GM19468 (cell line): ENCODE measurements around the gene AP1S3.
"Not testable (repeated sequence)": the region's sequence is repeated elsewhere in the genome, so short reads cannot be mapped to it uniquely, and the experiment has no call there.

Source experiments
- ATAC-seq: cut with Tn5 transposase; IDR thresholded peaks from one replicate; pipeline ENCODE4 v1.9.1; 2021; ENCODE audit warnings: mild to moderate bottlenecking, moderate library complexity, moderate number of reproducible peaks; ENCODE audit not compliant: unreplicated experiment; ENCODE audit errors: extremely low read depth

The AP1S3 gene

DNA sequence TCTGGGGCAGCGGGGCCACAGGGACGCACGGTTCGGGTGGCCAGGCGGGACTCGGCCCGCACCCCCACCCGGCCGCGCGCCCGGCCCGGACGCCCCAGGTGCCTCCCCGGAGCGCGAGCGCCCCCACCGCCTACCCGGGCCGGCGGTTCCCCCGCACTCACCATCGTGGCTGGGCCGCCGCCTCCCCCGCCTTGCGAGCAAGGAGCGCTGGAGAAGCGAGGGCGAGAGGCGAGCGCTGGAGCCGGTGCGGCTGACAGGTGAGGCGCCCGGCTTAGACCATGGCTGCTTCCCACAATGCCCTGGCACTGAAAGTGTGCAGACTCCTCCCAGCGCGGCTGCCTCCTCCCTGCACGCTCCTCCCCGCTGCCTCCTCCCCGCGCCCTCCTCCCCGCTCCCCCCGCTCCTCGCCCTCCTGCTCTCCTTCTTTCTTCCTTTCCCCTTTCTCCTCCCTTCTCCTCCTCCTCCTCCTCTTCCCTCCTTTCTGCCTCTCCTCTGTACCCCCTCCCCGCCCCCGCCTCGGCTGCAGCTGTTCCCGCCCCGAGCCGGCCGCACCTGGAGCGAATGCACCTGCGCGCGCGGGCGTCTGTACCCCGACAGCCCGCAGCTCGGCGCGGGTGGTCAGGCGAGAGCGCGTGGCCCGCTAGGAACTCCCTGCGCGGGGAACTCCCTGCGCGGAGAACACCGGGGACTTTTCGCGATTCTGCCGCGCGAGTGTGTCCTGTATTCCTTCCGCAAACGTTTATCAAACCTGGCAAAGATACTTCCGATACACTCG is at the start of gene AP1S3:
Gene AP1S3 (minus strand): TSS at position 296 of the 775 bp plus-strand sequence. CDS start 132 bp downstream, at position 164.
- peak; percentile 70 for ATAC-seq

DNA sequence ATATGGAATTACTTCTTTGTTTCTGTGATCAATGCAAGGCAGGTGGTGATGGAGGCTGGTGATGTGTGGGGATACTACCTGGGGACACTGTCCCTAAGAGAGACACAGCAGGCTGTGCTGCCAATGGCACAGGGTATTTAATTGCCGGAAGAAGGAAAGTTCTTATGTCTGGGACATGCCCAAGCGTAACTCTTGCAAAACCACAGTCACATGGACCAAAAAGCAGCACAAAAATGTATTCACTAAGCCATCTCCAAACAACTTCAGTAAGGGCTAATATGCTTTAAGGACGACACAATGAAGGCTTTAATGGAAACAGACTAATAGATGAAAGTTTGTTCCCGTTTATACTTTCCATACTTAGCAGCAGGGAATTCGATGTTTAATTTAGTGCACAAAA is 49.7 kb upstream of the AP1S3 start:
- no peak for ATAC-seq

DNA sequence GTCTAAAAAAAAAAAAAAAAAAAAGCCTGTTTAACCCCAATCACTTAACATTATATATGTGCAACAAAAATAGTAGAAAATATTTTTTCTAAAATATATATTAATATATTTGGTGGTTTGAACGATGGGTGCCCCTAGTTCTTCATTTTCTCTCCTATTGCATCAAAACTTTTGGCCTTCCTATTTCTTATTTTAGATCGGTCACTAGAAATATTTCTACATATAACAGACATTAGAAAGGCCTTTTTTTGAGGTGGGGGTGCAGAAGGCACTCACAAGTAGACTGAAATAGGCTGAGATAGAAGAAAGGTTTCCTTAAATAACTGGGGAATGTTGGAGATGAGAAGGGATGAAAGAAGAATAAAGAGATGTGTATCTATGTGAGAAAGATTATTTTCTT is 49.3 kb upstream of the AP1S3 start:
- ATAC-seq = no peak

DNA sequence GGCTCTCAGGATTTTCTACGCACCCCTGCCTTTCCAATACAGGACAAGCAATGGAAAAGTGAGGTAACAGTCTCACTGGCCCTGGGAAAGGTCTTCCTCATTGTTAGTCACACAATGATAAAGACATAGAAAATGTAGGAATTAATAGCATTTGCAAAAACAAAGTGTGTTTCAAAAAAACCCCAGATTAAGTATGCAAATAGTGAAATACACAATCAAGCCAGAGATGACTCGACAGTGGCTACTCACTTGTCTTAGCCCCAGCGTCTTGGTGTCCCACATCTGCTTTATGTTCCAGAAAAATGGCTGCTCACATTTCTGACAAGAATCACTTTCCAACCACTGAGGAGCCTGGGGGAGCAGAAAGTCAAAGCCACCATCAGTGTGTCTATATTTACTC is 47.0 kb upstream of the AP1S3 start:
- ATAC-seq = peak; percentile 67

DNA sequence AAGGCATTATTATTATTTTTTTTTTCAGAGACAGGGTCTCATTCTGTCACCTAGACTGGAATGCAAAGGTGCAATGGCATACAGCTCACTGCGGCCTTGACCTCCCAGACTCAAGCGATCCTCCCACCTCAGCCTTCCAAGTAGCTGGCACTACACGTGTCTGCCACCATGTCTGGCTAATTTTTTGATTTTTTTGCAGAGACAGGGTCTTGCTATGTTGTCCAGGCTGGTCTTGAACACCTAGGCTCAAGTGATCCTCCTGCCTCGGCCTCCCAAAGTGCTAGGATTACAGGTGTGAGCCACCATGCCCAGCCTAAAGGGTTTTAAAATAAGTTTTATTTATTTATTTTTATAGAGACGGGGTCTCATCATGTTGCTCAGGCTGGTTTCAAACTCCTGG is 45.3 kb upstream of the AP1S3 start:
- ATAC-seq = no peak

DNA sequence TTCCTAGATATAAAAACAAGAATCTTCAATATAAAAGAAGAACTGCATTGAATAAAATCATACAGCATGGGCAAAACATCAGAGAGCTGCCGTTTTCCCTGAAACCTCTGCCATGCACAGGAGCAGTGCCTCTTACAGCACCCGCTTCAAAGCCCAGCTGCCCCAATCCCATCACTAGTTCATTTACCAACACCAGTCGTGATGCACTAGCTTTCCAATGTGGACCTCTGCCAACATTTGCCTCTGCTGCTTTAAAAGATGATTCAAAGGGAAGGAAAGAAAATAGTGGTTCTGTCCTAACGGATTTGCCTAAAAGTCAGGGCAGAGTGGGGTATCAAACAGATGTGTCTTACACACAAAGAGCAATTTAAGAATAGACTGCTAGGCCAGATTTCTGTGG is 43.4 kb upstream of the AP1S3 start:
- no peak for ATAC-seq

DNA sequence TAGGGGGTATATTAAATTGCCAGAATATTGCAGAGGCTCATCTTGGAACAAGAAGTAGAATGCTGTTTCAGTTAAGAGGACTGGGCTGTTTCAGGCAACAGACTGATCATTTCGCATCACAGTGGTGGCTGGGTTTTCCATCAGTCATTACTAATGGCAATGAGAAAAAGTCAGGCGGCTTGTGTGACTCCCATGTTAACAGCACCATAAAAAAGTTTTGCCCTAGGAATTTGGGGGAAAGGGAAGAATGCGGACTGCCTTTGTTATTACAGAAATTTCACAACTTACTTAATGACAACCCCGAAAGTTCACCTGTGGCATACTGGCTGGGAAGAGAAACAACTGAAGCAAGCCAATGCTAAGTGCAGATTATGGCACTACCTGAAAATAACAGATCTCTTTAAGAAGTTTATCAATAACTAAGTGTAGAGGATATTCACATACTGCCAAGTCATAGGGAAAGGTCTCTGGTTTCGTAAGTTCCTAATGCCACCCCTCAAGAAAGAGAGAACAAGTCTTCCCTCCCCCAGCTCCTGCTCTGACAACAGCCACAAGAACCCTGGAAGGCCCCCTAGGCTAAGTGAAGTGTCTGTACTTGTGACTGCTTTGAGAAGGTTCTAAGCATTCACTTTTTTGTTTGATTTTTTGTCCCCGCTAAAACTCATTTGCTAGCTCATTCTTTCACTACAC is 40.5 kb upstream of the AP1S3 start:
- no peak for ATAC-seq

DNA sequence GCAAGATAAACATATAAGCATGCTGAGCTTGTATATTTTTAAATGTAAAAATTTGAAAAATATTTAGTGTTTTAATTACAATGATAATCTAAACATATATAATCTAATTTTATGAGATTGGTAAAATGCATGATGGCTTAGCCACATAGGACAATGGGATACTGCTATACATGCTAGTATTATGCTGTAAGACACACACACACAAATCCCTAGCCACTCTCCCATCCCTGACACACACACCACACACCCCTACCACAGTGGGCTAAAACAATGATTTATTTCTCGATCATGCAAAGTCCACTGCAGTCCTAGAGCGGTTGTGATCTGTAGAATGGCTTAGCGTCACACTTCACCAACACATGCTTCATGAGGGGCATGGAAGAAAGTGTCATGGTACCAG is 36.3 kb upstream of the AP1S3 start:
- ATAC-seq = no peak

DNA sequence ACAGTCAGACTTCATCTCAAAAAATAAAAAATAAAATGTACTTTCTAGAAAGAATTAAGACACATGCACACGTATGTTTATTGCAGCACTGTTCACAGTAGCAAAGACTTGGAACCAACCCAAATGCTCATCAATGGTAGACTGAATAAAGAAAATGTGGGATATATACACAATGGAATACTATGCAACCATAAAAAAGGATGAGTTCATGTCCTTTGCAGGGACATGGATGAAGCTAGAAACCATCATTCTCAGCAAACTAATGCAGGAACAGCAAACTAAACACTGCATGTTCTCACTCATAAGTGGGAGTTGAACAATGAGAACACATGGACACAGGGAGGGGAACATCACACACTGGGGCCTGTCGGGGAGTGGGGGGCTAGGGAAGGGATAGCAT is 35.4 kb upstream of the AP1S3 start:
- ATAC-seq = not testable (repeated sequence)

DNA sequence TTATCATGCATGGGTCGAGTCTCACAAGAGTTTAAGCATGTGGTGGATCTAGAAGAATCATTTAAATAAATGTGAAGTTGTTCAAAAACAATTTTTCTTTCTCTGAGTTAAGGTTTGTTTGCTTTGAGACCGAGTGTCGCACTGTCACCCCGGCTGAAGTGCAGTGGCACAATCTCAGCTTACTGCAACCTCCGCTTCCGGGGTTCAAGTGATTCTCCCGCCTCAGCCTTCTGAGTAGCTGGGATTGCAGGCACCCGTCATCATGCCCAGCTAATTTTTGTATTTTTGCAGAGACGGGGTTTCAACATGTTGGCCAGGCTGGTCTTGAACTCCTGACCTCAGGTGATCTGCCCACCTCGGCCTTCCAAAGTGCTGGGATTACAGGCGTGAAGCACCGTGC is 34.3 kb upstream of the AP1S3 start:
- not testable (repeated sequence) for ATAC-seq

DNA sequence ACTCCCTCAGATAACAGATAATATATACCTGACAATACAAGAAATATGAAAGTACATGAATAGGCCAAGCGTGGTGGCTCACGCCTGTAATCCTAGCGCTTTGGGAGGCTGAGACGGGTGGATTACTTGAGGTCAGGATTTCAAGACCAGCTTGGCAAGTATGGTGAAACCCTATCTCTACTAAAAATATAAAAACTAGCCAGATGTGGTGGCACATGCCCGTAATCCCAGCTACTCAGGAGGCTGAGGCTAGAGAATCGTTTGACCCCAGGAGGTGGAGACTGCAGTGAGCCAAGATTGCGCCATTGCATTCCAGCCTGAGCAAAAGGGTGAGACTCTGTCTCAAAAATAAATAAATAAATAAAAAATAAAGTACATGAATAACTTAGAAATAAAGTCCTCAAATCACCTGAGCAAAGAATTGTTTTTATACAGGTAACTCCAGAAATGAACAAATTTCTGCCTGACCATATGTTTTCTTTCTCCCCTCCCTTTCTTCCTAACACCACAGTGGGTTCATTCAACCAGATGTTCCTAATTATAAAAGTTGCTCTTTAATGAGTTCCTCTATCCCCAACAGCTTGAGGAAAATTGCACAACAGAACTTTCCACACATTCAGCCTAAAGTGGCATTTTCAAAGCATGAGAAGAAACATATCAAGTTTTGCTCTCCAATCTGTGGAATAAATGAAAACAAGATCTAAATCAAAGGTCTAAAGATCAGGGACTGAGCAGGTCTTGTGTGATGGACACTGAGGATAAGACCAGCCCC is 33.6 kb upstream of the AP1S3 start:
- ATAC-seq = no peak

DNA sequence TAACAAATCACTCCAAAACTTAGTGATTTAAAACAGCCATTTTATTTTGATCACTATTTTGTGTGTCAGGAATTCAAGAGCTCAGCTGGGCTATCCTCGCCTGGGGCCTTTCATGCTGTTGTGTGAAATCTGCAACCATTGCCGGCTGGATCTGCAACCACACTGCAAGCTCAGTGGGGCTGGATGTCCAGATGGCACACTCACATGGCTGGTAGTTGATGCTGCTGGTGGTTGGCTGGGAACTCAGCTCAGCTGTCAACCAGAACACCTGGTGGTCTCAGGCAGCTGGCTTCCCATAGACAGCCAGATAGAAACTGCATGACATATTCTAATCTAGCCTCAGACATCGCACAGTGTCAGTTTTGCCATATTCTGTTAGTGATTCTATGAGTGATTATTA is 30.6 kb upstream of the AP1S3 start:
- ATAC-seq = no peak

DNA sequence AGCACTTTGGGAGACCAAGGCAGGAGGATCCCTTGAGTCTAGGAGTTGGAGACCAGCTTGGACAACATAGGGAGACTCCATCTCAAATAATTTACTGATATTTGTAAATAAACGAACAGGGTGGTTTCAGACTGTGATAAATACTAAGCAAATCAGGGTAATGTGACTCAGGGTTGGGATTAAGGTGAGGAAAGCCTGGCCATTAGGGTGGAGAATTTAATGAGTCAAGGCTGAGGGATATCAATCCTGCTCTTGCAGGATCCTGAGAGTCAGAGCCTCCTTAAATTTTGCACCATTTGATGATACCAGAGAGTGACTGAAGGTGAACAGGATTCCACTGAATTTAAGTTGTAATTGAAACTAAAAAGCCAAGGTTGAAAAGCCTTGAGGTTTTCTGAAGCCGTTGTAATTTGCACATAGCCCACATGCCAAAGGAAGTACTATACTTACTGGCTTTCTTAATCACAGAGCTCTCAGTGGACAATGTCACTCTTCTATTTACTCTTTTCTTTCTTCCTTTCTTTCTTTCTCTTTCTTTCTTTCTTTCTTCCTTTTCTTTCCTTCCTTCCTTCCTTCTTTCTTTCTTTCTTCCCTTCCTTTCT is 28.6 kb upstream of the AP1S3 start:
- no peak for ATAC-seq

DNA sequence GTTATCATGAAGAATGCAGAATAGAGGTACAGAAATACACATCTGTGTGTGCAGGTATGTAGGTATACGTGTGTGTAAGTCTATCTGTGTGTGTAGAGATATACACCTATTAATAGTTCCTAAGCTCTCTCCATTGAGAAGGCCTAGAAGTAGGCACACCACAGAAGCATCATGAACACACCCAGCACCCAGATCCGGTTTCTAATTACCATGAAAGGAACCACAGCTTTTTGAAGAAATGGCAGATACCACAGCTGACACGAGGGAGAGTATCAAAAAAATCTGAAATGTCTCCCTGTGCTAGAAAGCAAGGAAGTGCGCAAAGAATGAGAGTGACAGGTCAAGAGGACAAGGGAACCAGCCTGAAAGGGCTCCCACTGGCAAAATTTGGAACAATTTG is 27.7 kb upstream of the AP1S3 start:
- ATAC-seq = no peak

DNA sequence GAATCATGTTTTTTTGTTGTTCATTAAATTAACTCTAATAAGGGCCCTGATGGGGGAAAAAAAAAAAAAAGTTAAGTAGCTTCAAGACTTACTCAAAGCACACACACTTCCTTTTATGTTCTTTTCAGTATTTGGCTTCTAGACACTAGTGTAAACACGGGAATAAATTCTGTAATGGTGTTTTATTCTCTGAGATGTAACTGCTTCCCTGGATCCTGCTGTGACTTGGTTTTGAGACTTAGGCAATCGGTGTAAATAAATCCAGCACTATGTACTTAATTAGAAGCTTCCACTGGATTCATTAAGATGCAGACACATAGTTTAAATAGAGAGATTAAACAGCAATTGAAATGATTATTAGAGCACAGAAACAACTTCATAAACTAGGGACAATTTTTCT is 26.1 kb upstream of the AP1S3 start:
- no peak for ATAC-seq

DNA sequence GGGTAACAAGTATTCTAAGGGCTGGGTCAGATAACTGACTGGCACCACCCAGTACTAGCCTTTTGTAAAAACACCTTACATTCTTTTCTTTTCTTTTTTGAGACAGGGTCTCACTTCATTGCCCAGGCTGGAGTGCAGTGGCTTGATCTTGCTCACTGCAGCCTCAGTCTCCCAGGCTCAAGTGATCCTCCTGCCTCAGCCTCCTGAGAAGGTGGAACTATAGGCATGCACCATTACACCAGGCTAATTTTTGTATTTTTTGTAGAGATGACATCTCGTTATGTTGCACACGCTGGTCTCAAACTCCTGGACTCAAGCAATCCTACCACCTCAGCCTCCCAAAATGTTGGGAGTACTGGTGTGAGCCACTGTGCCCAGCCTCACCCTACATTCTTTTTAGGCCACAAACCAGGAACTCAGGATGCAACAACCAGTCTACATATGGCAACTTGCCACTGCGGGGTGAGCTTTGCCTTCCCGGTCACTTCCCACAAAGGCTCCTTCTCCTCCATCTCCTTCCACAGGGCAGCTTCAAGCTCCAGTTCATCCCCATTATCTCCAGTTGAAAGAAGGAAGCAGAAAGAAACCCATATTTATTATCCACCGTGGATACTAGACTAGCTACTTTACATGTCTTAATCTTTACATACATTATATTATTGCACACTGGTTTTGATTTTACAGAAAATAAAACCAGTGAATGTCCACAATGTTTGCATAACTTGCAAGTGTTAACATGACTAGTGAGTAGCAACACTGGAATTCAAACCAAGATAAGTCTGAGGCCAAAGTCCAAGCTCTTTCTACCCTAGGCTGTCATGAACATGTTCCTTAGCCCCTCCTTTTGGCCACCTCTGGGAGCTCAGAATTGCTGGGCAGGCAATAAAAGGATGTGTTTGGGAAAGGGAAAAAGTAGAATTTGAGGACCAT is 23.7 kb upstream of the AP1S3 start:
- no peak for ATAC-seq

DNA sequence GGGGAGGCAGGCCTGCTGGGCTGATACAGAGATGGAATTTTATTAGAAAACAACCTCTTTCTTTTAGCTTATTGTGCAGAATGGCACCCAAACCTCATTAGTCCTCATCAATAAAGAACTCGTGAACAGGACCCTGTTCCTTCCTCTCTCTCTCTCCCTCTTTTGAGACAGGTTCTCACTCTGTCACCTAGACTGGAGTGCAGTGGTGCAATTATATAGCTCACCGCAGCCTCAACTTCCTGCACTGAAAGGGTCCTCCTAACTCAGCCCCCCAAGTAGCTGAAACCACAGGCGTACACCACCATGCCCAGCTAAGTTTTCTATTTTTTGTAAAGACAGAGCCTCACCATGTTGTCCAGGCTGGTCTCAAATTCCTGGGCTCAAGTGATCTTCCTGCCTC is 21.7 kb upstream of the AP1S3 start:
- no peak for ATAC-seq

DNA sequence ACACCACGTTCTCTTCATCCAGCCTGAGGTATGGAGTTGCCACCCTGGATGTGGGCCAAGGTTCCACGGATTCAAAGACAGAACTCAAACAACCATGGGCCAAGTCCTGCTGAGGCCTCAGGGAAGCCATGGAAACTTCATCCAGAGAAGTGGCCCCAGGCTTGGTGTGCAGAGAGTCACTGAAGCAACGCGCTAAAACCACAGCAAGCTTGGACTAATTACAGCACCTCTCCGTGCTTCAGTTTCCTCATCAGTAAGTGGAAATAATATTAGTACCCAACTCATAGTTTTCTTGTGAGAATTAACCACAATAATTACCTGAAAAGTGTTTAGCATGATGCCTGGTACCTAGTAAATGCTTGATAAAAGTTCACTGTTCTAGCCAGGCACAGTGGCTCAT is 19.2 kb upstream of the AP1S3 start:
- ATAC-seq = no peak

DNA sequence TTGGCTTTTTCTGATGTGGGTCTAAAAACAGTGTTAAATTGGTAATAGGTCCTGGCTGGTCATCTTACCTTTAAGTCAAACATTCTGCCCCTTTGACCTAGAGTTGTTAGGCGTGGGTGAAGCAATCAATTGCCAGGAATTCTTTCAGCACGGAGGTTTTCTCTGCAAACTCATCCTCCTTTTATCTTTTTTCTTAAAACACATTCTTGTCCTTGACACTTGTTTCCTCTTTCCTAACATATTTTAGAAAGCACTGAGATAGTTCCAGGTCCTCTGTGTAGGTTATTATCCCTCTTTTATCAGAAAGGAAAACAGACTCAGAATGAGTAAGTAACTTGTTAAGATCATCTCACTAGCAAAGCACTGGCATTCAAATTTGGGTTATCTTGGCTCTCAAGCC is 18.6 kb upstream of the AP1S3 start:
- no peak for ATAC-seq

DNA sequence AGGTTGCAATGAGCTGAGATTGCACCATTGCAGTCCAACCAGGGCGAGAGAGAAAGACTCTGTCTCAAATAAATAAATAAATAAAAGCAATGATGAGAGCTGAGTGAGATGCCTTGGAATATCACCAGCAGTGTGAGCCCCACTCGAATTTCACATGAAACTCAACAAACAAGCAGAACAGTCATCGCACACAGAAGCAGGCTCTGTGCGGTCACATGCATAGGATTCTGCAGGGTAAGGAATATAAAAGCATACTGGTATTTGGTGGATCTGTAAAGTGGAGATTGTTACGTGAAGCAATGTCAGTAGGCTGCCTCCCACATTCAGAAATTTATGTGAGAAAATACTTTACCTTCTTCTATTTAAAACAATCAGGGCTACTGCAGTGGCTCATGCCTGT is 18.0 kb upstream of the AP1S3 start:
- no peak for ATAC-seq
